ENCODE measurements around the gene LYZL6. TPM values are rescaled to one million over a fixed set of nuclear protein-coding genes. Genes with fewer than 3 reads are reported as not detected.
A peak's percentile ranks its signal among the peaks of the same experiment; 100 is the strongest.

LYZL6 gene
- total RNA-seq, 3 donors from 2014 or later (not counting 1 experiment from before 2014, with no cell fraction given): not detected

GRCh38 chr17:35912942-35913341 lies 30.6 kb downstream of the LYZL6 start:
- Mint-ChIP-seq H3K4me3 (peak overlapping the region; percentile 69), H3K36me3 (no peaks in the 10 kb centered on the region), H3K9me3 (no peaks in the 10 kb centered on the region), H3K4me1 (peaks cover 86 to 91% of the 10 kb centered on the region in 2 donors), H3K27me3 (ENCODE audit: low read depth in 2 of 2) (no peaks in the 10 kb centered on the region), H3K27ac (peak overlapping the region; percentile 54 to 75)
- H3K4me1 ChIP-seq (ENCODE audit: control insufficient read depth, insufficient read depth, low read length): peaks cover 48% of the 10 kb centered on the region
- WGBS (ENCODE audit: insufficient coverage): 69% methylated on average over 1 of the region's 2 CpGs
- ATAC-seq (no peak), DNase-seq (no peak)
- intact Hi-C loops (cut with micrococcal nuclease): no loop called here
- H3K27me3 ChIP-seq (ENCODE audit: control insufficient read depth, insufficient read depth, low read length): no peaks in the 10 kb centered on the region
- H3K9me3 ChIP-seq (ENCODE audit: control insufficient read depth, insufficient read depth, low read length): no peaks in the 10 kb centered on the region
- no peak overlapping the region for H3K4me3 ChIP-seq (ENCODE audit: low read length)
- no peak for TF ChIP-seq CTCF (IDR thresholded peaks at IDR 0.05)
- H3K36me3 ChIP-seq (ENCODE audit: control insufficient read depth, insufficient read depth, low read length): no peaks in the 10 kb centered on the region
- H3K27ac ChIP-seq (ENCODE audit: low read length): no peak overlapping the region

- WGBS (ENCODE audit: insufficient coverage): 100% methylated on average over 3 of the region's 3 CpGs
- Mint-ChIP-seq H3K27me3 (ENCODE audit: low read depth in 2 of 2) (no peaks in the 10 kb centered on the region), H3K36me3 (no peaks in the 10 kb centered on the region), H3K9me3 (no peaks in the 10 kb centered on the region), H3K4me3 (no peak overlapping the region), H3K4me1 (peaks cover 86 to 93% of the 10 kb centered on the region in 2 donors), H3K27ac (peak overlapping the region in 1 of 2 donors; percentile 54)
- Histone ChIP-seq H3K9me3 (ENCODE audit: control insufficient read depth, insufficient read depth, low read length) (no peaks in the 10 kb centered on the region), H3K27me3 (ENCODE audit: control insufficient read depth, insufficient read depth, low read length) (no peaks in the 10 kb centered on the region), H3K27ac (ENCODE audit: low read length) (no peak overlapping the region), H3K4me1 (ENCODE audit: control insufficient read depth, insufficient read depth, low read length) (peaks cover 48% of the 10 kb centered on the region), H3K36me3 (ENCODE audit: control insufficient read depth, insufficient read depth, low read length) (no peaks in the 10 kb centered on the region), H3K4me3 (ENCODE audit: low read length) (no peak overlapping the region)
- no peak for DNase-seq
- no peak for ATAC-seq
- no peak for TF ChIP-seq CTCF (IDR thresholded peaks at IDR 0.05)
- intact Hi-C loops (cut with micrococcal nuclease): no loop called here
These were observed 31.1 kb downstream of the LYZL6 start for GRCh38 chr17:35912339-35912912.

DNA sequence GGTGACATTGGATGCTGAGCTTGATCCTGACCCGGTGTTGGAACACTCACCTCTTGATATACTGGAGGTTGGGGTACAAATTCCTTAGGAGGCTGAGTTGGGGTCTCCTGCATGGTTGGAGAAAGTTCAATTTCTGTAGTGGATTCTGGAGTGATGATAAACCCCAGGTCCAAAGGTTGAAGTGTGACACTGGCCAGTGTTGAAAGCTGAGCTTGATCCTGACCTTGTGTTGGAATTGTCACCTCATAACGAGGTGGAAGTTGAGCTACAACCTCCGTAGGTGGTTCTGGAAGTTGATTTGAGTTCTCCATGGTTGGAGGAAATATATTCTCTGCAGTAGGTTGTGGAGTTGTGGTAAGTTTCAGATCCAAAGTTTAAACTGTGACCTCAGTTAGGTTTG lies 34.1 kb downstream of the LYZL6 start:
- no peak for TF ChIP-seq CTCF (IDR thresholded peaks at IDR 0.05)
- WGBS (ENCODE audit: insufficient coverage): 97% methylated on average over 3 of the region's 3 CpGs

DNA sequence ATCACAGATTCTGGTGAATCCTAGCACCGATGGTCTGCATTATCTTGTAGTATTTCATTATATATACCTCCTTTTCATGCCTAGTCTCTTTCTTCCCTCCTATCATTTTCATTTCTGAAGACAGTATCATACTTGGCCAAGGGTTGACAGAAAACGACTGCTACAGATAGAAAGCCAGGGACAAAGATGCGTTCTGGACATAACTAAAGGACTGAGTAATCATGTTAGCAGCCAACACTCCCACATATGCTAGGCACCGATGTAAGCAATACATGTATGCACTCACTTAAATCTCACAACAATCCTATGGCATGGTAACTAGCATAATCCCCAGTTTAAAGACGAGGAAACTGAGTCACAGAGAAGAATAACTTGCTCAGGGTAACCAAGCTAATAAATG lies 35.8 kb downstream of the LYZL6 start:
- Histone ChIP-seq H3K36me3 (ENCODE audit: control insufficient read depth, insufficient read depth, low read length) (no peaks in the 10 kb centered on the region), H3K27ac (ENCODE audit: low read length) (no peak overlapping the region), H3K4me3 (ENCODE audit: low read length) (no peak overlapping the region), H3K4me1 (ENCODE audit: control insufficient read depth, insufficient read depth, low read length) (peaks cover 35% of the 10 kb centered on the region), H3K27me3 (ENCODE audit: control insufficient read depth, insufficient read depth, low read length) (no peaks in the 10 kb centered on the region), H3K9me3 (ENCODE audit: control insufficient read depth, insufficient read depth, low read length) (no peaks in the 10 kb centered on the region)
- no peak for ATAC-seq
- intact Hi-C loops (cut with micrococcal nuclease): no loop called here
- no peak for DNase-seq
- Mint-ChIP-seq H3K9me3 (no peaks in the 10 kb centered on the region), H3K4me1 (peaks cover 82% of the 10 kb centered on the region in 2 donors), H3K27ac (peak overlapping the region; percentile 4 to 6), H3K36me3 (no peaks in the 10 kb centered on the region), H3K4me3 (no peak overlapping the region), H3K27me3 (ENCODE audit: low read depth in 2 of 2) (no peaks in the 10 kb centered on the region)
- WGBS (ENCODE audit: insufficient coverage): 93% methylated on average over 5 of the region's 5 CpGs
- TF ChIP-seq CTCF (IDR thresholded peaks at IDR 0.05): no peak

More for the DNA sequence above, 34.1 kb downstream of the LYZL6 start:
- no peaks in the 10 kb centered on the region for H3K9me3 Mint-ChIP-seq
- intact Hi-C loops (cut with micrococcal nuclease): no loop called here
- no peak overlapping the region for H3K4me3 ChIP-seq (ENCODE audit: low read length)
- no peak overlapping the region for H3K4me3 Mint-ChIP-seq
- peaks cover 40% of the 10 kb centered on the region for H3K4me1 ChIP-seq (ENCODE audit: control insufficient read depth, insufficient read depth, low read length)
- H3K36me3 ChIP-seq (ENCODE audit: control insufficient read depth, insufficient read depth, low read length): no peaks in the 10 kb centered on the region
- no peak overlapping the region for H3K27ac Mint-ChIP-seq
- H3K27me3 ChIP-seq (ENCODE audit: control insufficient read depth, insufficient read depth, low read length): no peaks in the 10 kb centered on the region
- ATAC-seq: no peak
- H3K27ac ChIP-seq (ENCODE audit: low read length): no peak overlapping the region
- no peaks in the 10 kb centered on the region for H3K36me3 Mint-ChIP-seq
- peaks cover 84 to 86% of the 10 kb centered on the region in 2 donors for H3K4me1 Mint-ChIP-seq
- no peaks in the 10 kb centered on the region for H3K9me3 ChIP-seq (ENCODE audit: control insufficient read depth, insufficient read depth, low read length)
- no peaks in the 10 kb centered on the region for H3K27me3 Mint-ChIP-seq (ENCODE audit: low read depth in 2 of 2)
- no peak for DNase-seq
